H1 (cell line): Measurements from ENCODE around the gene LMAN1L. TPM values are rescaled to one million over a fixed set of nuclear protein-coding genes. Genes with fewer than 3 reads are reported as not detected.

ENCODE experiments used
- CTCF ChIA-PET: fragments of 300-600 bp; sonication (Branson Sonifier 250); formaldehyde crosslinking; loops from one replicate; lab custom pipeline; 2021; ENCODE audit not compliant: partially characterized antibody; lab: Charles Lee
- POLR2A ChIA-PET: fragments of 300-600 bp; sonication (Branson Sonifier 250); formaldehyde crosslinking; loops from one replicate; lab custom pipeline; 2021; ENCODE audit warnings: inconsistent platforms; ENCODE audit not compliant: partially characterized antibody; lab: Charles Lee
- DNase-seq, 2 experiments: peaks; one replicate each; pipeline versions ENCODE4 v3.0.0 to v3.0.0-alpha.2; 2010 to 2022; ENCODE audit warnings: low spot score in 2 of 2, low read depth in 1 of 2, mixed read lengths in 1 of 2
- FAIRE-seq: peaks from 2 replicates; lab custom pipeline; 2011; peaks lifted over from hg19 to GRCh38; lab: Jason Lieb, UNC
- H2AFZ ChIP-seq: 2 replicates; pipeline ENCODE4 v1.8.1; 2012; ENCODE audit warnings: low read length, inconsistent platforms
- H2AK5ac ChIP-seq: 2 replicates; pipeline ENCODE4 v1.6.1; 2013; ENCODE audit warnings: low read depth, low read length
- H2BK120ac ChIP-seq: replicated peaks from 2 replicates; pipeline ENCODE3; 2013; ENCODE audit warnings: low read depth, low read length, inconsistent platforms
- H2BK12ac ChIP-seq: 2 replicates; pipeline ENCODE4 v1.6.1; 2013; ENCODE audit warnings: low read depth, low read length
- H2BK15ac ChIP-seq: 2 replicates; pipeline ENCODE4 v1.6.1; 2013; ENCODE audit warnings: low read length
- H2BK20ac ChIP-seq: 2 replicates; pipeline ENCODE4 v1.6.1; 2013; ENCODE audit warnings: low read length
- H2BK5ac ChIP-seq: 2 replicates; pipeline ENCODE4 v1.6.1; 2013; ENCODE audit warnings: low read depth, low read length
- H3K14ac ChIP-seq: 2 replicates; pipeline ENCODE4 v1.6.1; 2013; ENCODE audit warnings: inconsistent platforms; ENCODE audit not compliant: insufficient read length
- H3K18ac ChIP-seq: 2 replicates; pipeline ENCODE4 v1.6.1; 2013; ENCODE audit warnings: low read length; ENCODE audit errors: extremely low read depth
- H3K23ac ChIP-seq: 2 replicates; pipeline ENCODE4 v1.6.1; 2013; ENCODE audit warnings: inconsistent platforms; ENCODE audit not compliant: insufficient read length
- H3K23me2 ChIP-seq: 2 replicates; pipeline ENCODE4 v1.6.1; 2013; ENCODE audit warnings: low read depth, low read length
- H3K27ac ChIP-seq: 2 replicates; pipeline ENCODE4 v1.6.1; 2011; ENCODE audit warnings: low read depth, low read length, inconsistent platforms
- H3K27me3 ChIP-seq, 4 experiments: replicated peaks in 1 of 4; 1 replicate in 1 of 4; 2 replicates in 3 of 4; pipeline versions ENCODE4 v1.6.1 to v1.8.1; 2011 to 2013; ENCODE audit warnings: low read length in 3 of 4, mild to moderate bottlenecking in 3 of 4, inconsistent platforms in 2 of 4, mixed read lengths in 2 of 4, moderate library complexity in 1 of 4; ENCODE audit not compliant: control insufficient read depth in 3 of 4, insufficient read depth in 3 of 4; ENCODE audit errors: extremely low read depth in 1 of 4
- H3K36me3 ChIP-seq, 4 experiments: 2 replicates each; pipeline versions ENCODE4 v1.6.1 to v1.8.1; 2011 to 2013; ENCODE audit warnings: mild to moderate bottlenecking in 4 of 4, low read length in 3 of 4, moderate library complexity in 2 of 4, control low read depth in 1 of 4, inconsistent platforms in 1 of 4; ENCODE audit not compliant: insufficient read depth in 4 of 4, control insufficient read depth in 2 of 4
- H3K4ac ChIP-seq: replicated peaks from 2 replicates; pipeline ENCODE3; 2013; ENCODE audit warnings: low read length, low read depth, mixed read lengths, inconsistent platforms; ENCODE audit not compliant: insufficient read length
- H3K4me1 ChIP-seq, 4 experiments: replicated peaks in 1 of 4; 1 replicate in 1 of 4; 2 replicates in 3 of 4; pipeline versions ENCODE4 v1.6.1 to v1.8.1; 2011 to 2013; ENCODE audit warnings: low read length in 3 of 4, inconsistent platforms in 2 of 4, mixed read lengths in 1 of 4; ENCODE audit not compliant: insufficient read depth in 4 of 4, control insufficient read depth in 3 of 4
- H3K4me2 ChIP-seq, 2 experiments: 2 replicates each; pipeline versions ENCODE4 v1.6.1 to v1.8.1; 2011 to 2013; ENCODE audit warnings: low read depth in 2 of 2, low read length in 2 of 2, control low read depth in 1 of 2, inconsistent platforms in 1 of 2, mild to moderate bottlenecking in 1 of 2; ENCODE audit not compliant: insufficient read depth in 1 of 2
- H3K4me3 ChIP-seq, 4 experiments: fragments of 200-600, 300-600 bp in 1 of 4; sonication (generic), shearing (Covaris generic), sonication (Bioruptor Twin) in 1 of 4; 2 replicates each; pipeline versions ENCODE4 v1.5.1 to v1.8.1; 2011 to 2016; ENCODE audit warnings: low read length in 4 of 4, low read depth in 3 of 4, control low read depth in 2 of 4, inconsistent platforms in 2 of 4, mild to moderate bottlenecking in 2 of 4, mixed read lengths in 1 of 4, moderate library complexity in 1 of 4; ENCODE audit not compliant: insufficient read depth in 2 of 4; ENCODE audit errors: extremely low read depth in 1 of 4
- H3K56ac ChIP-seq: replicated peaks from 2 replicates; pipeline ENCODE3; 2013; ENCODE audit warnings: low read depth, mild to moderate bottlenecking, mixed read lengths, low read length, inconsistent platforms; ENCODE audit not compliant: insufficient read length
- H3K79me1 ChIP-seq: 2 replicates; pipeline ENCODE4 v1.6.1; 2013; ENCODE audit warnings: low read depth, low read length, control low read depth
- H3K79me2 ChIP-seq, 2 experiments: 2 replicates each; pipeline versions ENCODE4 v1.6.1 to v1.8.1; 2012 to 2013; ENCODE audit warnings: low read length in 2 of 2, mild to moderate bottlenecking in 2 of 2, inconsistent platforms in 1 of 2; ENCODE audit not compliant: insufficient read depth in 2 of 2, control insufficient read depth in 1 of 2
- H3K9ac ChIP-seq, 4 experiments: replicated peaks in 1 of 4; 1 replicate in 1 of 4; 2 replicates in 3 of 4; pipeline versions ENCODE4 v1.6.1 to v1.8.1; 2011 to 2013; ENCODE audit warnings: low read depth in 3 of 4, low read length in 3 of 4, control low read depth in 2 of 4, mild to moderate bottlenecking in 2 of 4, moderate library complexity in 2 of 4, inconsistent platforms in 1 of 4; ENCODE audit errors: extremely low read depth in 1 of 4
- H3K9me3 ChIP-seq, 2 experiments: 2 replicates each; pipeline versions ENCODE4 v1.6.1 to v1.8.1; 2012 to 2013; ENCODE audit warnings: mild to moderate bottlenecking in 2 of 2, moderate library complexity in 2 of 2, control low read depth in 1 of 2, inconsistent platforms in 1 of 2, low read depth in 1 of 2, low read length in 1 of 2, mixed read lengths in 1 of 2; ENCODE audit not compliant: insufficient read depth in 2 of 2
- H4K20me1 ChIP-seq, 2 experiments: replicated peaks in 1 of 2; 2 replicates each; pipeline versions ENCODE3 to v1.8.1; 2011 to 2013; ENCODE audit warnings: inconsistent platforms in 2 of 2, low read length in 2 of 2, mild to moderate bottlenecking in 1 of 2; ENCODE audit not compliant: insufficient read depth in 2 of 2, control insufficient read depth in 1 of 2
- H4K5ac ChIP-seq: 2 replicates; pipeline ENCODE4 v1.6.1; 2013; ENCODE audit warnings: low read length, low read depth, mixed read lengths, inconsistent platforms; ENCODE audit not compliant: insufficient read length
- H4K8ac ChIP-seq: 2 replicates; pipeline ENCODE4 v1.8.0; 2013; ENCODE audit warnings: mild to moderate bottlenecking, moderate library complexity, low read length, inconsistent platforms; ENCODE audit not compliant: insufficient read depth; ENCODE audit errors: extremely low read depth
- H4K91ac ChIP-seq: replicated peaks from 2 replicates; pipeline ENCODE3; 2013; ENCODE audit warnings: low read length, mixed read lengths, inconsistent platforms; ENCODE audit not compliant: insufficient read length
- BACH1 ChIP-seq: IDR thresholded peaks from 2 replicates; pipeline ENCODE4 v1.6.1; 2012; ENCODE audit warnings: low read length, improper control_type of control experiment
- CTCF ChIP-seq, 3 experiments: IDR thresholded peaks; 1 replicate in 2 of 3; 2 replicates in 1 of 3; pipeline versions ENCODE4 v1.5.1 to v1.6.1; 2011; ENCODE audit warnings: low read length in 3 of 3, mild to moderate bottlenecking in 3 of 3, inconsistent platforms in 2 of 3, low read depth in 1 of 3, moderate library complexity in 1 of 3; ENCODE audit not compliant: insufficient read depth in 1 of 3; ENCODE audit errors: control extremely low read depth in 1 of 3
- E2F6 ChIP-seq: IDR thresholded peaks from 2 replicates; pipeline ENCODE4 v1.6.1; 2012; ENCODE audit warnings: inconsistent platforms
- HDAC6 ChIP-seq: IDR thresholded peaks from one replicate; pipeline ENCODE4 v1.7.1; 2012; ENCODE audit warnings: low read depth, mild to moderate bottlenecking, inconsistent platforms, low read length, moderate library complexity
- SIN3A ChIP-seq, 2 experiments: IDR thresholded peaks in 1 of 2; conservative IDR thresholded peaks in 1 of 2; 2 replicates each; pipeline ENCODE4 v1.6.1; 2011 to 2012; ENCODE audit warnings: low read length in 2 of 2, improper control_type of control experiment in 1 of 2, low read depth in 1 of 2, mild to moderate bottlenecking in 1 of 2
- SP1 ChIP-seq: IDR thresholded peaks from 2 replicates; pipeline ENCODE4 v1.6.1; 2011; ENCODE audit warnings: low read depth, low read length
- TAF7 ChIP-seq: optimal IDR thresholded peaks from 2 replicates; pipeline ENCODE3; 2011; ENCODE audit warnings: low read depth, mild to moderate bottlenecking, inconsistent platforms, low read length, moderate library complexity, borderline replicate concordance
- USF2 ChIP-seq: IDR thresholded peaks from 2 replicates; pipeline ENCODE4 v1.6.1; 2011; ENCODE audit warnings: low read length, improper control_type of control experiment
- WGBS, 2 experiments: shearing (Covaris generic) in 1 of 2; methylation state at CpG; one replicate each; pipeline versions ENCODE4 v1.1.6 to v1.1.7; 2013 to 2015; ENCODE audit warnings: low lambda C conversion rate in 2 of 2, mixed read lengths in 2 of 2, inconsistent platforms in 1 of 2, low coverage in 1 of 2, missing lambda C conversion rate in 1 of 2; ENCODE audit not compliant: insufficient replicate concordance in 2 of 2, insufficient coverage in 1 of 2, insufficient read length in 1 of 2; ENCODE audit errors: extremely low coverage in 1 of 2, missing lambda C conversion rate in 1 of 2; 5-methylcytosine and 5-hydroxymethylcytosine counted together
- polyA plus RNA-seq, 7 experiments: library from polyadenylated mRNA; depleted of rRNA in 3 of 7; stranded (reverse) in 5 of 7; unstranded in 2 of 7; fragments of >200 nt in 5 of 7; fragments of 200-250 nt in 2 of 7; gene quantifications; 1 replicate in 5 of 7; 2 replicates in 1 of 7; 4 replicates in 1 of 7; pipeline versions ENCODE4 v1.2.1 to v1.2.3, GENCODE V29; 2011 to 2013; ENCODE audit warnings: missing spikeins in 2 of 7, mixed read lengths in 2 of 7
- total RNA-seq: library from RNA; stranded (reverse); fragmentation: NEBNext Ultra II Directional; extraction: Animal tissue kit (Norgen Biotek cat#: 25700); gene quantifications from 2 replicates; pipeline ENCODE4 v1.2.1, GENCODE V29; 2021

LMAN1L gene
- total and polyA plus RNA-seq, 2 of the 8 experiments (the other 6 are each of a cell fraction or from before 2014, with no cell fraction given), result not detected

GRCh38 chr15:74856537-74856936 lies 43.9 kb downstream of the LMAN1L start:
- H3K4me1 ChIP-seq, result peaks cover 0 to 1% (median 0%) of the 10 kb centered on the region in 4 experiments; a peak in 1 of 7 replicates
- H2BK5ac ChIP-seq, result no peak overlapping the region
- no peak overlapping the region for H4K5ac ChIP-seq
- H3K79me2 ChIP-seq, result peaks cover 0 to 4% of the 10 kb centered on the region in 2 experiments; a peak in 1 of 4 replicates
- H4K91ac ChIP-seq, result no peak overlapping the region
- H3K36me3 ChIP-seq, result peaks cover 2 to 13% (median 10%) of the 10 kb centered on the region in 4 experiments; a peak in 6 of 8 replicates
- no peak overlapping the region for H2BK12ac ChIP-seq
- H2BK120ac ChIP-seq, result no peak overlapping the region
- H2BK15ac ChIP-seq, result no peak overlapping the region
- H3K23me2 ChIP-seq, result no peaks in the 10 kb centered on the region
- no peak overlapping the region for H3K4me3 ChIP-seq
- H2BK20ac ChIP-seq, result no peak overlapping the region
- H2AK5ac ChIP-seq, result no peak overlapping the region
- no peak overlapping the region for H3K23ac ChIP-seq
- H3K4me2 ChIP-seq, result no peak overlapping the region
- H3K14ac ChIP-seq, result no peak overlapping the region
- no peak for DNase-seq
- H3K27me3 ChIP-seq, result no peaks in the 10 kb centered on the region
- FAIRE-seq, result no peak
- no peak overlapping the region for H3K56ac ChIP-seq
- H3K79me1 ChIP-seq, result peaks cover 6% of the 10 kb centered on the region
- CTCF ChIA-PET, result interaction anchor here (0.6 to 4.9 kb wide), 7 partner anchors 12 to 1052 kb away, joined by 3 to 24 read pairs (median 4); partner anchors contain the start of gene ULK3
- H3K9me3 ChIP-seq, result no peaks in the 10 kb centered on the region
- H3K9ac ChIP-seq, result no peak overlapping the region
- H2AFZ ChIP-seq, result no peak overlapping the region
- no peak overlapping the region for H3K27ac ChIP-seq
- POLR2A ChIA-PET, result interaction anchor here (2.0 to 2.3 kb wide), 2 partner anchors 14 to 50 kb away, joined by 4 to 6 read pairs; partner anchors contain the start of genes FAM219B and ULK3
- H4K20me1 ChIP-seq, result peaks cover 0 to 9% of the 10 kb centered on the region in 2 experiments
- H3K18ac ChIP-seq, result no peak overlapping the region
- H4K8ac ChIP-seq, result no peak overlapping the region
- 95% methylated on average over 1 of the region's 1 CpG; no CpG with 5 or more reads in 1 of the 2 experiments for WGBS, 2 experiments
- no peak overlapping the region for H3K4ac ChIP-seq
- no peak for TF ChIP-seq HDAC6
- no peak for TF ChIP-seq USF2
- TF ChIP-seq SP1, result no peak
- TF ChIP-seq BACH1, result no peak
- TF ChIP-seq SIN3A (conservative IDR thresholded peaks at IDR 0.05 in 1 of 2, IDR thresholded peaks at IDR 0.05 in 1 of 2; ENCODE audit: low read depth in 1 of 2, low read length in 2 of 2), result no peak
- no peak for TF ChIP-seq CTCF (IDR thresholded peaks at IDR 0.05; ENCODE audit: control extremely low read depth in 1 of 3, insufficient read depth in 1 of 3, low read depth in 1 of 3, low read length in 3 of 3)
- no peak for TF ChIP-seq TAF7
- no peak for TF ChIP-seq E2F6
